Heart left ventricle (tissue), 16 donors: Measurements from ENCODE around the gene NT5DC4. TPM values are rescaled to one million over a fixed set of nuclear protein-coding genes. Genes with fewer than 3 reads are reported as not detected.

Experiments
- ATAC-seq, 4 donors: fragments of 200-7000 bp; cut with Tn5 transposase; one replicate each; pipeline ENCODE4 v1.9.1; 2020 to 2022; ENCODE audit warnings: moderate library complexity in 4 of 4, mild to moderate bottlenecking in 3 of 4, moderate number of reproducible peaks in 1 of 4
- DNase-seq, 5 donors: peaks; one replicate each; pipeline ENCODE4 v3.0.0-alpha.2; 2020
- H3K27ac ChIP-seq, 12 donors: fragments of 200-600 bp; sonication (generic) in 4 of 12; one replicate each; pipeline versions ENCODE4 v1.5.0 to v1.8.0; 2016 to 2022; ENCODE audit warnings: mild to moderate bottlenecking in 2 of 12
- H3K27me3 ChIP-seq, 9 donors: fragments of 200-600 bp; sonication (generic) in 2 of 9; one replicate each; pipeline versions ENCODE4 v1.5.1 to v1.8.0; 2016 to 2022; ENCODE audit warnings: mild to moderate bottlenecking in 3 of 9
- H3K36me3 ChIP-seq, 9 donors: fragments of 200-600 bp; sonication (generic) in 2 of 9; one replicate each; pipeline versions ENCODE4 v1.5.0 to v1.8.0; 2018 to 2022; ENCODE audit warnings: mild to moderate bottlenecking in 2 of 9
- H3K4me1 ChIP-seq, 12 donors: fragments of 200-600 bp; sonication (generic) in 4 of 12; one replicate each; pipeline versions ENCODE4 v1.5.0 to v1.8.0; 2016 to 2022; ENCODE audit warnings: mild to moderate bottlenecking in 3 of 12
- H3K4me3 ChIP-seq, 12 donors: fragments of 200-600 bp; sonication (generic) in 4 of 12; one replicate each; pipeline versions ENCODE4 v1.5.0 to v1.8.0; 2017 to 2022; ENCODE audit warnings: mild to moderate bottlenecking in 9 of 12, moderate library complexity in 4 of 12
- H3K9me3 ChIP-seq, 12 donors: fragments of 200-600 bp; sonication (generic) in 4 of 12; one replicate each; pipeline versions ENCODE4 v1.5.0 to v1.8.0; 2016 to 2022; ENCODE audit warnings: mild to moderate bottlenecking in 1 of 12
- CTCF ChIP-seq, 12 donors: fragments of 200-600 bp; sonication (generic) in 4 of 12; IDR thresholded peaks; one replicate each; pipeline versions ENCODE4 v1.5.0 to v1.8.0; 2018 to 2022; ENCODE audit warnings: antibody characterized with exemption in 12 of 12, mild to moderate bottlenecking in 5 of 12
- POLR2A ChIP-seq, 2 donors: fragments of 450-650 bp; IDR thresholded peaks; one replicate each; pipeline ENCODE4 v1.6.1; 2017; ENCODE audit warnings: antibody characterized with exemption in 2 of 2, mild to moderate bottlenecking in 2 of 2, moderate library complexity in 2 of 2
- WGBS, 4 donors: extraction: QIAGEN DNeasy Blood & Tissue Kit in 2 of 4; methylation state at CpG; one replicate each; pipeline versions ENCODE4 v1.1.5 to v1.1.7; 2013 to 2018; 5-methylcytosine and 5-hydroxymethylcytosine counted together
- intact Hi-C, 10 donors: fragments of 100-400 bp; cut with DNase I; formaldehyde crosslinking; loops; one replicate each; pipeline versions ENCODE4 v1.11.1 to v1.14.2; 2022
- polyA plus RNA-seq, 2 donors: library from polyadenylated mRNA; stranded (reverse); fragments of 200-250 nt; gene quantifications; one replicate each; pipeline ENCODE4 v1.2.3, GENCODE V29; 2013
- total RNA-seq, 9 donors: library from RNA; depleted of rRNA in 2 of 9; stranded (reverse); fragments of >200 nt in 2 of 9; fragmentation: NEBNext Ultra II Directional in 3 of 9; extraction: Animal tissue kit (Norgen Biotek cat#: 25700) in 3 of 9; gene quantifications; one replicate each; pipeline versions ENCODE4 v1.1.0 to v1.2.4, GENCODE V29; 2016 to 2023
- donor health status: ischemic (EF 13 %, LVEDD 7.1; RV severe dilation, severe dysfunction).
- donor health status: healthy with polysubstance abuse.
- donor health status: DM: no; HTN: yes; CAD: no.
- donor health status: DM: no; HTN: no; CAD: no.
- donor health status: ischemic (EF 25% LVEDD 6.9; RV normal size, moderate dysfunction).
- donor health status: ischemic (EF 25% LVEDD 5.7; RV mildly dilated, moderate dysfunction).
- donor health status: healthy.
- donor health status: DM: yes; HTN: yes; CAD: no.
- donor health status: ischemic (EF 35%, LVEDD 5.7; RV mildly dilated, moderate dysfunction).
- donor health status: nonischemic (EF 11% LVEDD 7.7; RV severe dilation, severe dysfunction).
- donor health status: DM: yes; HTN: yes; CAD: no.
- donor health status: PGD.
- donor health status: ischemic (EF 29% LVEDD 5.4; RV normal size, mild dysfunction).
- donor health status: nonischemic (EF 23%, LVEDD 6.1; RV moderate dilation, normal function).

NT5DC4 gene
- total and polyA plus RNA-seq, 11 donors = 0.16 TPM; not detected in 10

GRCh38 chr2:112768432-112768831 is 47.6 kb downstream of the NT5DC4 start:
- Histone ChIP-seq H3K27me3 (no peaks in the 10 kb centered on the region), H3K4me3 (peak overlapping the region in 5 of 12 donors; percentile 13 to 40 (median 32)), H3K27ac (peak overlapping the region in 4 of 12 donors; percentile 27 to 73 (median 42)), H3K4me1 (peaks cover 0 to 29% (median 5%) of the 10 kb centered on the region in 12 donors), H3K36me3 (no peaks in the 10 kb centered on the region), H3K9me3 (no peaks in the 10 kb centered on the region)
- peak in 1 of 12 donors; percentile 13 for TF ChIP-seq CTCF (IDR thresholded peaks at IDR 0.05)
- no peak for TF ChIP-seq POLR2A (IDR thresholded peaks at IDR 0.05)
- no peak for DNase-seq
- ATAC-seq = no peak
- intact Hi-C loops = loop anchor here in 3 of 10 donors (5.0 to 10.0 kb wide), 2 partner anchors 46 to 49 kb away; no protein-coding TSS in a partner anchor
- 32 to 45% (median 40%) methylated on average over 1 of the region's 1 CpG for WGBS, 4 donors

DNA sequence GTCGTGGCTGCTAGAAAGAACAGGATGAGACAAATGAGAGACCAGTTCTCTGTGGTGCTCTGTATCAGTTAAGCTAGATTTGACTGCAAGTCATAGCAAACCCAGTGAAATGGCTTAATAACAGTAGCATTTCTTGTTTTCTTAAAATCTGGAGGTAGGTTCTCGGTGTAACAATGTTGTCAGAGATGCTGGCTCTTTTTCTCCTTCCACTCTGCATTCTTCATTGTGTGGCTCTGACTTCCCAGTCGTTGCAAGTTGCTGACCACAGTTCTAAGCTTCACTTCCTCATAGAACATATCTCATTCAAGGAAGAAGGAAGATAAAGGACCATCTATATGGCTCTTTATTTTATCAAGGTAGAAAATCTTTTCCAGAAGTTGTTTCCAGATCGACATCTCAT is 51.5 kb downstream of the NT5DC4 start:
- Histone ChIP-seq H3K27me3 (no peaks in the 10 kb centered on the region), H3K4me3 (no peak overlapping the region), H3K27ac (no peak overlapping the region), H3K36me3 (no peaks in the 10 kb centered on the region), H3K4me1 (peaks cover 0 to 15% (median 0%) of the 10 kb centered on the region in 12 donors), H3K9me3 (no peaks in the 10 kb centered on the region)
- DNase-seq = no peak
- no peak for TF ChIP-seq POLR2A (IDR thresholded peaks at IDR 0.05)
- no peak for TF ChIP-seq CTCF (IDR thresholded peaks at IDR 0.05)
- intact Hi-C loops = no loop called here
- WGBS, 4 donors = 76 to 81% (median 78%) methylated on average over 4 of the region's 4 CpGs
- no peak for ATAC-seq

DNA sequence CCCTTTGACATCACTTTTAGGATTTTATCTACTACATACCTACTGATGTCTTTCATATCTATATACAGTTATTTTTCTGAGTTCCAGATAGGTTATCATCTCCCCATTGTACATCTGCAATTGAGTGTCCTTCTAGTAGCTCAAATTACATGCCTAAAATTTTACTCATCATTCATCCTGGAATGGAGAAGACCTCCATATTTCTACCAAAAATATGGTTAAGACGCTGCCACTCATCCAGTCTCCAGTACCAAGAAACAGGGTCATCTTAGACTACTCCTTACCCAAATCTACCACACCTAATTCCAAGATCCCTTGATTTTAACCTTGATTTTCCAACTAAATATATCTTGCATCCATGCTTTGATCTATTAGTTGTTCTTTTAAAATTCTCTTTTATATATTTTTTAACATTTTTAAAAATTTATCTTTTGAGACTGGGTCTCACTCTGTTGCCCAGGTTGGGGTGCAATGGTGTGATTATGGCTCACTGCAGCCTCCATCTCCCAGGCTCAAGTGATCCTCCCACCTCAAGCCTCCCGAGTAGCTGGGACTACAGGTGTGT is 52.2 kb downstream of the NT5DC4 start:
- H3K4me1 ChIP-seq = peaks cover 0 to 15% (median 0%) of the 10 kb centered on the region in 12 donors
- DNase-seq (no peak), ATAC-seq (no peak)
- 59 to 86% (median 64%) methylated on average over 2 of the region's 2 CpGs for WGBS, 4 donors
- H3K4me3 ChIP-seq = no peak overlapping the region
- no peak overlapping the region for H3K27ac ChIP-seq
- no peaks in the 10 kb centered on the region for H3K27me3 ChIP-seq
- intact Hi-C loops = no loop called here
- TF ChIP-seq POLR2A (IDR thresholded peaks at IDR 0.05) = no peak
- TF ChIP-seq CTCF (IDR thresholded peaks at IDR 0.05) = no peak
- H3K36me3 ChIP-seq = no peaks in the 10 kb centered on the region
- no peaks in the 10 kb centered on the region for H3K9me3 ChIP-seq

- Histone ChIP-seq H3K27ac (no peak overlapping the region), H3K4me3 (no peak overlapping the region), H3K36me3 (no peaks in the 10 kb centered on the region), H3K4me1 (peaks cover 0 to 9% (median 0%) of the 10 kb centered on the region in 12 donors), H3K9me3 (no peaks in the 10 kb centered on the region), H3K27me3 (no peaks in the 10 kb centered on the region)
- DNase-seq (no peak), ATAC-seq (no peak)
- TF ChIP-seq POLR2A (IDR thresholded peaks at IDR 0.05) = no peak
- TF ChIP-seq CTCF (IDR thresholded peaks at IDR 0.05) = no peak
- intact Hi-C loops = no loop called here
- WGBS, 4 donors = 80 to 94% (median 90%) methylated on average over 2 of the region's 2 CpGs
Observed at GRCh38 chr2:112773556-112773955, 52.7 kb downstream of the NT5DC4 start.
